Brain microvascular endothelial cell (primary cell): Measurements from ENCODE around the gene COL4A6.
"Not testable (repeated sequence)": the region's sequence is repeated elsewhere in the genome, so short reads cannot be mapped to it uniquely, and the experiment has no call there.

ENCODE experiments used
- DNase-seq: peaks from one replicate; pipeline ENCODE4 v3.0.0-alpha.2; 2020
- H3K27ac ChIP-seq: fragments of 250-450 bp; sonication (Bioruptor Pico); 2 replicates; pipeline ENCODE4 v1.5.1; 2020; ENCODE audit warnings: mild to moderate bottlenecking, moderate library complexity
- H3K27me3 ChIP-seq: fragments of 250-450 bp; sonication (Bioruptor Pico); replicated peaks from 2 replicates; pipeline ENCODE4 v1.5.1; 2020; ENCODE audit warnings: mild to moderate bottlenecking
- H3K36me3 ChIP-seq: fragments of 250-450 bp; sonication (Bioruptor Pico); replicated peaks from 2 replicates; pipeline ENCODE4 v1.5.1; 2020; ENCODE audit warnings: mild to moderate bottlenecking
- H3K4me3 ChIP-seq: 2 replicates; pipeline ENCODE4 v1.5.1; 2011; ENCODE audit warnings: low read depth, mild to moderate bottlenecking, control low read depth, low read length, moderate library complexity
- in situ Hi-C: cut with HindIII; loops from 2 replicates; pipeline ENCODE4 v1.10.0; 2017; ENCODE audit warnings: low sequenced_read_pairs, low pct_ligation_motif_present
- TF ChIP-seq, protein P1 (sequence below): IDR thresholded peaks from 2 replicates; pipeline ENCODE4 v1.5.1; 2011; ENCODE audit warnings: low read depth, mild to moderate bottlenecking, moderate library complexity, low read length, control low read depth, inconsistent platforms; ENCODE audit errors: missing control alignments

COL4A6 gene

DNA sequence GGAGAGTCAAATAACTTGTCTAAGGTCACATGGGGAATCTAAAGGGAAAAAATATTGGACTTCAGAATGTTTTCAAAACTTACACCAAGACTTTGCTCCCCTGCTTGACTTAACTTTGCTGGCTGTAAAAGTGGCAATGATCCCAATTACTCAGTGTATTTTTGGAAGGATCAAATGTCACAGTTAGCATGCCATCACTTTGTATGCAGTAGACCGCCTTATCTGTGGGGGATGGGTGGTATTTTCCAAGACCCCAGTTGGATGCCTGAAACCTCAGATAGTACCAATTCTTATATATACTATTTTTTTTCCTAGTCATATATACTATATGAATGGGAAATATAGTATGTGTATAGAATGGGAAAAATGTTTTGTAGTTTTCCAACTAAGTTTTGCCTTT is 53.4 kb downstream of the COL4A6 start:
- no peak overlapping the region for H3K4me3 ChIP-seq
- no peaks in the 10 kb centered on the region for H3K27me3 ChIP-seq
- TF ChIP-seq, protein P1, sequence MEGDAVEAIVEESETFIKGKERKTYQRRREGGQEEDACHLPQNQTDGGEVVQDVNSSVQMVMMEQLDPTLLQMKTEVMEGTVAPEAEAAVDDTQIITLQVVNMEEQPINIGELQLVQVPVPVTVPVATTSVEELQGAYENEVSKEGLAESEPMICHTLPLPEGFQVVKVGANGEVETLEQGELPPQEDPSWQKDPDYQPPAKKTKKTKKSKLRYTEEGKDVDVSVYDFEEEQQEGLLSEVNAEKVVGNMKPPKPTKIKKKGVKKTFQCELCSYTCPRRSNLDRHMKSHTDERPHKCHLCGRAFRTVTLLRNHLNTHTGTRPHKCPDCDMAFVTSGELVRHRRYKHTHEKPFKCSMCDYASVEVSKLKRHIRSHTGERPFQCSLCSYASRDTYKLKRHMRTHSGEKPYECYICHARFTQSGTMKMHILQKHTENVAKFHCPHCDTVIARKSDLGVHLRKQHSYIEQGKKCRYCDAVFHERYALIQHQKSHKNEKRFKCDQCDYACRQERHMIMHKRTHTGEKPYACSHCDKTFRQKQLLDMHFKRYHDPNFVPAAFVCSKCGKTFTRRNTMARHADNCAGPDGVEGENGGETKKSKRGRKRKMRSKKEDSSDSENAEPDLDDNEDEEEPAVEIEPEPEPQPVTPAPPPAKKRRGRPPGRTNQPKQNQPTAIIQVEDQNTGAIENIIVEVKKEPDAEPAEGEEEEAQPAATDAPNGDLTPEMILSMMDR: no peak
- in situ Hi-C loops: no loop called here
- H3K36me3 ChIP-seq: no peaks in the 10 kb centered on the region
- no peak overlapping the region for H3K27ac ChIP-seq
- no peak for DNase-seq

- no peak overlapping the region for H3K27ac ChIP-seq
- TF ChIP-seq, protein P1: no peak
- H3K4me3 ChIP-seq: no peak overlapping the region
- no peaks in the 10 kb centered on the region for H3K27me3 ChIP-seq
- in situ Hi-C loops: no loop called here
- DNase-seq: no peak
- H3K36me3 ChIP-seq: no peaks in the 10 kb centered on the region
These were observed 58.0 kb downstream of the COL4A6 start for GRCh38 chrX:108380222-108380621.

DNA sequence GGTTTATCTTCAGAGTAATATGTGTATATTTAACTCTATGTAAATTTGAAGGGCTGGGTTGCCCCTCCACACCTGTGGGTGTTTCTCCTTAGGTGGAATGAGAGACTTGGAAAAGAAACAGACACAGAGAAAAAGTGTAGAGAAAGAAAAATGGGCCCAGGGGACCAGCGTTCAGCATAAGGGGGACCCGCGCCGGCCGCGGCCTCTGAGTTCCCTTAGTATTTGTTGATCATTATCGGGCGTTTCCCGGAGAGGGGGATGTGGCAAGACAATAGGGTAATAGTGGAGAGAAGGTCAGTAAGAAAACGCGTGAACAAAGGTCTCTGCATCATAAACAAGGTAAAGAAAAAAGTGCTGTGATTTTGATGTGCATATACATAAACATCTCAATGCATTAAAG is 61.4 kb downstream of the COL4A6 start:
- H3K4me3 ChIP-seq, H3K27ac ChIP-seq, H3K36me3 ChIP-seq, in situ Hi-C loops, H3K27me3 ChIP-seq, DNase-seq: not testable (repeated sequence)

DNA sequence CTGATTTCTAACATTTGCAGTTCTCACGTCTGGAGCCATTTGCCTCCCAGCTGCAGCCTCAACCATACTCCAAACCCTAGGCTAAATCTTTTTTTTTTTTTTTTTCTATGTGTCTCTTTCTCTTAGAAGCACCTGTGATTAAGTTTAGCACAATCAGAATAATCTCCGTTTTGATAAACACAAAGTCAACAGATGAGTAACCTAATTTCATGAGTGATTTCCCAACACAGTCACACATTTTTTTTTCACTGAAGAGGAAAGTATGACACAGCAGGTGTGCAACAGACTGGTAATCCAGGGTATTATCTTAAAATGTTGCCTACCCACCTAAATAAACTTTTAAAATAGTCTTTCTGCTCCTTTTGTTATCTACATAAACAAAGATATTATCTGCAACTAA is 62.6 kb downstream of the COL4A6 start:
- in situ Hi-C loops: not testable (repeated sequence)

DNA sequence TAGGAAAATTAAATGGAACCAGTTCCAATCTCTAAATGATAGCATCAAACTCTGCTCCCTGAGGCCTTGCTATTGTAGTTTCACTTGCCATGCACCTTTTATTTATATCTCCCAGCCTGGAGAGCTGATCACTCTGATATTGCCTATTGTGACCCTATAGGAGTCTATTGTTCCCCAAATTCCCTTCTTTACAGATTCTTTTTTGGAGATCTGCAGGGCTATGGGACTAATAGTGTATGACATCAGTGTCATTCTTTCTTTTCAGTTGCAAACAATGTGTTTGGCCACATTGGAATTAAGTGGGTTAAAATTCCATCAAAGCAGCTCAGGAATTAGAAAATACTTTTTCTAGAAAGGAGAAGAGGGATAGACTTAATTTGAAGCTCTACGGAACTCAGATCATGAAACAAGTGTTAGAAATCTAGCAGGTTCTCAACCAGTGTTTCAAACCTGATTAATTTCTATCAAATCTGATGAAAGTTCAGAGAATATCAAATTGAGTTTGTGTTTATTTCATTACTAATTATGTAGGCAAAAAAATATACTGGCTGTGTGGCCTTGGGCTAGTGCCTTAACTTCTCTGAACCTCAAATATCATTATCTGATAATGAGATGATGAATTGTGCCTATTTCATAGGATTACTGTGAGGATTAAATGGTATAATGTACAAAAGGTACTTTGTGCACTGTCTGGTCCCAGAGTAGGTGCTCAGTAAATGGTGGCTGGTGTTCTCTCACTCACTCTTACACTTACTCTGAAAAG is 71.4 kb downstream of the COL4A6 start:
- TF ChIP-seq, protein P1: no peak
- no peak overlapping the region for H3K4me3 ChIP-seq
- DNase-seq: no peak
- no peaks in the 10 kb centered on the region for H3K36me3 ChIP-seq
- H3K27ac ChIP-seq: no peak overlapping the region
- in situ Hi-C loops: no loop called here
- H3K27me3 ChIP-seq: no peaks in the 10 kb centered on the region

More for the DNA sequence above, 62.6 kb downstream of the COL4A6 start:
- H3K27ac ChIP-seq, DNase-seq, H3K27me3 ChIP-seq, H3K4me3 ChIP-seq, H3K36me3 ChIP-seq: not testable (repeated sequence)

DNA sequence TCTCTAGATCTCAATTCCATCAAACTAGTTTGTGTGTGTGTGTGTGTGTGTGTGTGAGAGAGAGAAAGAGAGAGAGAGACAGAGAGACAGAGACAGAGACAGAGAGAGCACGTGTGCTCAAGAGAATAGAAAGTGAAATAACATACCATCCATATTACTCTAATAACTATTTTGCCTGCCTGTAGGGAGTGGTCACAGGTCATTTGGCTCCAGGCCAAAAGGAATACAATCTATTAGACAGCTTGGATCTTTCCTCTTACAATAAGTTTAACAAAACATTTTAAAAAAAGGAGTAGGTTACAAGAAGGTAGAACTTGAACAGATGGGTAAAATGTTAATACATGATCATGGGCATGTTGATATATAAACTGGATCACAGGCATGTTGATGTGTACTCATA is 76.2 kb downstream of the COL4A6 start:
- in situ Hi-C loops: no loop called here
- H3K4me3 ChIP-seq: no peak overlapping the region
- H3K27ac ChIP-seq: no peak overlapping the region
- DNase-seq: peak; percentile 21
- H3K36me3 ChIP-seq: no peaks in the 10 kb centered on the region
- H3K27me3 ChIP-seq: no peaks in the 10 kb centered on the region
- TF ChIP-seq, protein P1: no peak

GRCh38 chrX:108361316-108361715 is 76.9 kb downstream of the COL4A6 start:
- H3K27me3 ChIP-seq: no peaks in the 10 kb centered on the region
- in situ Hi-C loops: no loop called here
- H3K4me3 ChIP-seq: no peak overlapping the region
- DNase-seq: peak; percentile 40
- no peaks in the 10 kb centered on the region for H3K36me3 ChIP-seq
- H3K27ac ChIP-seq: peak overlapping the region; percentile 44
- TF ChIP-seq, protein P1: no peak
